ENCODE measurements around the gene BRD7.

BRD7 gene

GRCh38 chr16:50303041-50303604, 65.7 kb downstream of the BRD7 start:
- no peak for TF ChIP-seq CTCF (IDR thresholded peaks at IDR 0.05; ENCODE audit: low read depth, low read length, missing control alignments)
- DNase-seq (ENCODE audit: low read depth) = no peak
- H3K4me3 ChIP-seq (ENCODE audit: low read depth, low read length) = no peak overlapping the region
- in situ Hi-C loops (cut with HindIII; ENCODE audit: low sequenced_read_pairs) = loop anchor here (5.0 kb wide), 1 partner anchor 41 kb away; no protein-coding TSS in a partner anchor

- no peak for DNase-seq (ENCODE audit: low read depth)
- in situ Hi-C loops (cut with HindIII; ENCODE audit: low sequenced_read_pairs) = loop anchor here (5.0 kb wide), 1 partner anchor 40 kb away; no protein-coding TSS in a partner anchor
- no peak overlapping the region for H3K4me3 ChIP-seq (ENCODE audit: low read depth, low read length)
- no peak for TF ChIP-seq CTCF (IDR thresholded peaks at IDR 0.05; ENCODE audit: low read depth, low read length, missing control alignments)
Measured at GRCh38 chr16:50302472-50303005, 66.2 kb downstream of the BRD7 start.

GRCh38 chr16:50301626-50302471, 66.9 kb downstream of the BRD7 start:
- in situ Hi-C loops (cut with HindIII; ENCODE audit: low sequenced_read_pairs) = loop anchor here (5.0 kb wide), 1 partner anchor 40 kb away; no protein-coding TSS in a partner anchor
- no peak overlapping the region for H3K4me3 ChIP-seq (ENCODE audit: low read depth, low read length)
- TF ChIP-seq CTCF (IDR thresholded peaks at IDR 0.05; ENCODE audit: low read depth, low read length, missing control alignments) = no peak
- peak; percentile 37 for DNase-seq (ENCODE audit: low read depth)

- H3K4me3 ChIP-seq (ENCODE audit: low read depth, low read length) = no peak overlapping the region
- no peak for TF ChIP-seq CTCF (IDR thresholded peaks at IDR 0.05; ENCODE audit: low read depth, low read length, missing control alignments)
- DNase-seq (ENCODE audit: low read depth) = no peak
- in situ Hi-C loops (cut with HindIII; ENCODE audit: low sequenced_read_pairs) = loop anchor here (5.0 kb wide), 1 partner anchor 39 kb away; no protein-coding TSS in a partner anchor
Measured at GRCh38 chr16:50300942-50301625, 67.7 kb downstream of the BRD7 start.

GRCh38 chr16:50299508-50300105, 69.2 kb downstream of the BRD7 start:
- DNase-seq (ENCODE audit: low read depth) = no peak
- in situ Hi-C loops (cut with HindIII; ENCODE audit: low sequenced_read_pairs) = loop anchor here (5.0 kb wide), 1 partner anchor 37 kb away; no protein-coding TSS in a partner anchor
- TF ChIP-seq CTCF (IDR thresholded peaks at IDR 0.05; ENCODE audit: low read depth, low read length, missing control alignments) = no peak
- H3K4me3 ChIP-seq (ENCODE audit: low read depth, low read length) = no peak overlapping the region

All from astrocyte of the cerebellum (primary cell).